ENCODE data around the gene C1QTNF4. TPM values are rescaled to one million over a fixed set of nuclear protein-coding genes. Genes with fewer than 3 reads are reported as not detected.
A peak's percentile ranks its signal among the peaks of the same experiment; 100 is the strongest.

C1QTNF4 gene
- total RNA-seq, 1 donor from 2014 or later = 0.20 TPM

DNA sequence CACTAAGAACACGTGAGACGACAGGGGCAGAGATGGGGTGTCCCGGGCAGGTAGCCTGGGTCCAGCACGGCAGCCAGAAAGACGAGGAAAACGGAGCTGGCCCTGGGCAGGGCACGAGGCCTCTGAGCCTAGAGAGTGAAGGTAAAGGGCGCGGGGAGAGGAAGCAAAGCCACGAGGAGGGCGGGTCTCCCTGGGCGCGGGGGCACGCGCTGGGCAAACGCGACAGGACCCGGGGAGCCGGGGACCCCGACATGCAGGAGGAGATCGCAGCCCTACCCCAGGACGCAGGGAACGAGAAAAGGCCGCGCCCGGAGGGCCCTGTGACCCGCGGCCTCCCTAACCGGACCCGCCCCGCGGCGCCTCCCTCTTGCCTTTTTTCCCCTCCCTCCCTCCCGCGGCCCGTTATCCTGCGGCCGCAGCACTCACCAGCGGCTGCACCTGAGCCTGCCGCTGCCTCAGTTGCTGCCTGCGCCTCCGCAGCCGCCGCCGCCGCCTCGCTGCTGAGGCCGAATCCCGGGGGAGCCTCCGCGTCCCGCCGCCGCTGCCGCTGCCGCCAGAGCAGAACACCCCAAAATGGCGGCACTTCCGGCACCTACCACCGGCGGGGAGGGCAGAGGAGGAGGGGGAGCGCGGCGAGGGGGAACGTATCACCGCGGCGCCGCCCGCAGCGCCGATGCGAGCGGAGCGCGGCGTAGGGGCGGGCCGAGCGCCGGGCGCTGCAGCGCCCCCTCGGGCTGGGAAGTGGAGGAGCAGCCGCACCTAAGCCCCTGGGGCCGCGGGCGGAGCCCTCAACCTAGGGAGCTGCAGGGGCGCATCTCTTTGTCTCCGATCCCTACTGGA is 41.4 kb downstream of the C1QTNF4 start, which contains the start of gene CELF1:
Gene CELF1 (minus strand): TSS at position 567 of the 840 bp plus-strand sequence. CDS start 53,609 bp downstream, outside the sequence.
- peaks cover 5% of the 10 kb centered on the region for H3K36me3 Mint-ChIP-seq (ENCODE audit: low read depth, unreplicated experiment)
- H3K27ac ChIP-seq (ENCODE audit: low read depth, low read length) = peak within 1 kb of the TSS; percentile 83
- H3K9ac ChIP-seq (ENCODE audit: low read length) = peak within 1 kb of the TSS; percentile 95
- no peak for FAIRE-seq
- DNase-seq (ENCODE audit: low read depth) = peak; percentile 63
- no peaks in the 10 kb centered on the region for H3K9me3 ChIP-seq (ENCODE audit: insufficient read depth, low read depth, low read length)
- H4K20me1 ChIP-seq (ENCODE audit: insufficient read depth, low read length) = peaks cover 45% of the 10 kb centered on the region
- peak within 1 kb of the TSS; percentile 83 for H3K4me3 ChIP-seq (ENCODE audit: insufficient read depth, low read depth, low read length)
- TF ChIP-seq CTCF (IDR thresholded peaks at IDR 0.05; ENCODE audit: insufficient read depth, low read depth, low read length) = peak; percentile 57
- TF ChIP-seq EZH2 (IDR thresholded peaks at IDR 0.05; ENCODE audit: insufficient read depth, low read length) = no peak
- H3K79me2 ChIP-seq (ENCODE audit: insufficient read depth, low read length) = peaks cover 55% of the 10 kb centered on the region
- H2AFZ ChIP-seq (ENCODE audit: low read depth, low read length) = peak within 1 kb of the TSS; percentile 99
- H3K27me3 ChIP-seq (ENCODE audit: insufficient read depth, low read length) = no peaks in the 10 kb centered on the region
- no peaks in the 10 kb centered on the region for H3K27me3 Mint-ChIP-seq (ENCODE audit: low read depth, unreplicated experiment)
- no peaks in the 10 kb centered on the region for H3K9me3 Mint-ChIP-seq (ENCODE audit: unreplicated experiment)
- H3K36me3 ChIP-seq (ENCODE audit: insufficient read depth, low read length) = no peaks in the 10 kb centered on the region
- H3K4me1 ChIP-seq (ENCODE audit: insufficient read depth, low read length) = peaks cover 6% of the 10 kb centered on the region
- H3K4me1 Mint-ChIP-seq (ENCODE audit: low read depth, unreplicated experiment) = peaks cover 13% of the 10 kb centered on the region
- H3K4me3 Mint-ChIP-seq (ENCODE audit: unreplicated experiment) = peak within 1 kb of the TSS; percentile 99
- peak within 1 kb of the TSS; percentile 97 for H3K4me2 ChIP-seq (ENCODE audit: low read length)
- H3K27ac Mint-ChIP-seq (ENCODE audit: unreplicated experiment) = peak within 1 kb of the TSS; percentile 99

GRCh38 chr11:47552056-47552565 is 42.1 kb downstream of the C1QTNF4 start:
- Histone ChIP-seq H3K4me3 (ENCODE audit: insufficient read depth, low read depth, low read length) (peak overlapping the region; percentile 83), H3K4me2 (ENCODE audit: low read length) (peak overlapping the region; percentile 89), H3K4me1 (ENCODE audit: insufficient read depth, low read length) (peaks cover 6% of the 10 kb centered on the region), H3K36me3 (ENCODE audit: insufficient read depth, low read length) (peaks cover under 1% of the 10 kb centered on the region), H3K79me2 (ENCODE audit: insufficient read depth, low read length) (peaks cover 61% of the 10 kb centered on the region), H4K20me1 (ENCODE audit: insufficient read depth, low read length) (peaks cover 51% of the 10 kb centered on the region), H3K9ac (ENCODE audit: low read length) (peak overlapping the region; percentile 95), H2AFZ (ENCODE audit: low read depth, low read length) (peak overlapping the region; percentile 53), H3K27me3 (ENCODE audit: insufficient read depth, low read length) (no peaks in the 10 kb centered on the region), H3K9me3 (ENCODE audit: insufficient read depth, low read depth, low read length) (no peaks in the 10 kb centered on the region), H3K27ac (ENCODE audit: low read depth, low read length) (peak overlapping the region; percentile 83)
- Mint-ChIP-seq H3K9me3 (ENCODE audit: unreplicated experiment) (no peaks in the 10 kb centered on the region), H3K4me3 (ENCODE audit: unreplicated experiment) (peak overlapping the region; percentile 99), H3K27ac (ENCODE audit: unreplicated experiment) (peak overlapping the region; percentile 99), H3K36me3 (ENCODE audit: low read depth, unreplicated experiment) (peaks cover 5% of the 10 kb centered on the region), H3K27me3 (ENCODE audit: low read depth, unreplicated experiment) (no peaks in the 10 kb centered on the region), H3K4me1 (ENCODE audit: low read depth, unreplicated experiment) (peaks cover 13% of the 10 kb centered on the region)
- FAIRE-seq = no peak
- DNase-seq (ENCODE audit: low read depth) = peak; percentile 59
- TF ChIP-seq EZH2 (IDR thresholded peaks at IDR 0.05; ENCODE audit: insufficient read depth, low read length) (no peak), CTCF (IDR thresholded peaks at IDR 0.05; ENCODE audit: insufficient read depth, low read depth, low read length) (no peak)
